NCI-H1930 (cell line): ENCODE data around the gene LAMB2.

Experiments
- DNase-seq, 2 experiments: peaks; one replicate each; lab custom pipeline; 2025; lab: John Stamatoyannopoulos, UW

The LAMB2 gene

DNA sequence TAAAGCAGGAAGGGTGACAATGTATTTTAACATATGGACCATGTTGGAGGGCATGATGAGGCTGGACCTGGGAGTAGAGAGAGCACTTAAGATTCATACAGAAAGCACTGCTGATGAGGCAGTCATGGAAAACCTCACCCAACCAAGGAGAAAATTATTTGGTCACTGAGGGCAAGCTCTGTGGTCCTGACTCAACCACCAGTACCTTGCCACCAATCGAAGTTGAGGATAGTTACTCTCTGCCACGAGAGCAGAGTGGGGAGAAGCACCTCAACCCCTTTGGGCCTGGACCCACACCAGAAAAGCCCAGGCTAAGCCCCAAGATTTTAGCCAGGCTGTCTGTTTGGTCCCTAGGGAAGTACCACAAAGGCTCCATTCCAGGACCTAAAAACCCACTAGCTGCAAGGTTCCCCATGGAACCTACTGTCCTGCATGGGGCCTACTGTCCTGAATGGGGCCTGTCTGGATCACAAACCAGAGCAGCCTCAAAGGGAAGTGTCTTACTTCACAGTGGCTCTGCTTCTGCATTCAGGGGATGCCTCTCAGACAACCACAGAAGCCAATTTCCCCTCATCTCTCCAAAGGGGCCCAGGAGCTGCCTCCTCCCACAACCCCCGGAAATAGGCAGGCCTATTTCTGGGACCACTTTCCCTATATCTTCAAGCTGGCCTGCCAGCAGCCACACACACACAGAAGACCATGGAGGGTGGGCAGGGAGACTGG lies 29.1 kb upstream of the LAMB2 start:
- DNase-seq = no peak

DNA sequence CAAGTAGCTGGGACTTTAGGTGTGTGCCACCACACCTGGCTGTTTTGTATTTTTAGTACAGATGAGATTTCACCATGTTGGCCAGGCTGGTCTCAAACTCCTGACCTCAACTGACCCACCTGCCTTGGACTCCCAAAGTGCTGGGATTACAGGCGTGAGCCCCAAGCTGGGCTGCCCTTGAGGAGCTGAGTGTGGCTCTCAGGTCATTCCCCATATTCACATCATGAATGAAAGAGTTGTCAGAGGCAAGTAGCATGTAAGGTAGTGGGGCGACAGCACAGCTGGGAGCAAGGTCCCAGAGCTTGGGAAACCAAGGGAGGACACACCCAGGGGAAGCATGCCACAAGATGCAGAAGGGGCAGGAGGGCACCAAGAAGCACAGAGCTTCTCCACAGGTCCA lies 28.3 kb upstream of the LAMB2 start:
- DNase-seq = no peak

DNA sequence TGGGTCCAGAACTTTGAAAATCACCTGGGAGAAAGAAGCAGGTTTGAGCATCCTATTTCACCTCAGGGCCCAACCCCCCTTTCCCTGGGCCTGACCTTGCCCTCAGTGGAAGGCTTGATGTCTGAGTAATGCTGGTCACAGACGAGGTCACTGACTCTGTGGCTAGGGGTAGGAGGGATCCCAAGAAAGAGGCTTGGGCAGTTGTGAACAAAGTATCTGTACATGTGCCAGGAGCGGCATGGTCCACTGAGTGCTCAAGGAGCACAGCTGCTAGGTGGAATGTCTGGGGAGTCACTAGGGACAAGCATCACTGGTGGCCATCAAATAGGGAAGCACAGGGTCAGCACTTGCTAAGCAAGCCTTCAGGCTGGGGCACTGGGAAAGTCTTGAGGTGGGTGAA lies 25.9 kb upstream of the LAMB2 start:
- DNase-seq = no peak

DNA sequence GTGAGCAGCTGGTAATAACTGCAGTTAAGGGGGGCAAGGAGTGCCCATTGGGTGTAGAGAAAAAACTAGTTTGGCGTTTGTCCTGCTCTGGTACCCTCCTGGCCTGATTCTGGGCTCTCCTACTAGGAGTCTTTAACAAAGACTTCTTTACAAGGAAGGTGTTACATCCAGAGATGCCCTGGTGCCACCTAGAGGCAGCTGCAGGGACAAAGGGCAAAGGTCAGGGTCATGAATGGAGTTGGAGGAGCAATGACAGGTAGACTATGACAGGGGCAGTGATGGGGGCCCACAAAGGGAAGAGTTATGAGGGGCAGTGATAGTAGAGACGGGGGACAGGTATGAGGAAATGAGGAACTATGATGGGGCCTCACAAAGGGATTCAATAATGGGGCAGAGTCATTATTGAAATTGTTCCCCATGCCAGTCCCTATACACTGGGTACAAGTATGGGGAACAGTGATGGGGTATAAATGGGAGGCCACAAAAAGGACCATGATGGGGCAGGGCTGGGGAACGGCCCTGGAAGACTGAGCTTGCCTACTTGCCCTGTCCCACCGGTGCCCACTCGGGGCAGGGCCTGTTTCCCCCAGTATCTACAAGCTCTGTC lies 25.4 kb upstream of the LAMB2 start:
- no peak for DNase-seq

DNA sequence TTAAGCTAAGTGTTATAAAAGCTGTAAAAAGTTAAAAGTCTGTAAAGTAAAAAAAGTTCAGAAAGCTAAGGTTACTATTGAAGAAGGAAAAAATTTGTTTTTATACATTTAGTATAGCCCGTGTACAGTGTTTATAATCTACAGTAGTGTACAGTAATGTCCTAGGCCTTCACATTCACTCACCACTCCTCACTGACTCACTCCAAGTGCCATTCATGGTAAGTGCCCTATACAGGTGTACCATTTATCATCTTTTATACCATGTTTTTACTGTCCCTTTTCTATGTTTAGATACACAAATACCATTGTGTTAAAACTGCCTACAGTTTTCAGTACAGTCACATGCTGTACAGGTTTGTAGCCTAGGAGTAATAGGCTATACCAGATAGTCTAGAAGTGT lies 24.4 kb upstream of the LAMB2 start:
- no peak for DNase-seq

DNA sequence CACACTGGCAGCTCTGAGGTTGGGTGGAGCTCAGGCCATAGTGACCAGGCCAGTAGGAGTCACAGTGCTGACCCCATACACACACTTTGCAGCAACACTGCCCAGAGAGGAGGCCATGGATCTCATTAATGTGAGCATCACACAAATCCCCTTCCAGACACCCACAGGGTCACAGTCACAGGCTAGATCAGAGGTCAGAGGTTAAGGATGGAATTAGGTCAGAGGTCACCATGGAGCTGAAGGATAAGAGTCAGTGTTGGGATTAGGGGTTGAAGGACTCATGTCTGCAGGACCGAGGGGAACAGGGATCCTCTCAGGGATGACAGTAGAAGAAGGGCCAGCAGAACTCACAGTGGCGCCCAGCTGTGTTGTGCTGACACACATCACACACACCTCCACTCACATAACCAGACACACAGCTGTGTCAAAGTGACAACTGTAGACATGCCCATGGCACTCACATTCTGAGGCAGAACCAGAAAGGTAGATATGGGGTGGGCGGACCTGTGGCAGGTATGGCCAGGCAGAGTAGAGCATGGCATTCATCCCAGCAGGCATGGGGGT lies 20.6 kb upstream of the LAMB2 start:
- no peak for DNase-seq

DNA sequence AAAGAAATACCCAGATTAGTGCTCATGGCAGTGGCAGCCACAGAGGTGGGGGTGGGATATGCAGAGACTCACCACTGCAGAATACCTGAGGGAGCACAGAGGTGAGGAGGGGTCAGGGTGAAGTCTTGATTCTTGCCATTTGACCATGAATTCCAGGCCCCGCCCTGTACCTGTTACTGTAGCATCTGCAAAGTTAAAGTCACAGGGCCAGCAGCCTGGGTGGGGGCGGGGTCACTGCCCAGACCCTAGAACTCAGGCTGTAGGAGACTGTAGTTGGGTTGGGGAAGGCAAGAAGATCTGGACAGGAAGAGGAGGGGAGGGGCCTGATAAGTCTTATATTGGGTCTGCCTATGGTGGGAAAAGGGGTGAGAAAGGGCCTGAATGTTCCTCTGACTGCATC lies 18.8 kb upstream of the LAMB2 start:
- no peak for DNase-seq

DNA sequence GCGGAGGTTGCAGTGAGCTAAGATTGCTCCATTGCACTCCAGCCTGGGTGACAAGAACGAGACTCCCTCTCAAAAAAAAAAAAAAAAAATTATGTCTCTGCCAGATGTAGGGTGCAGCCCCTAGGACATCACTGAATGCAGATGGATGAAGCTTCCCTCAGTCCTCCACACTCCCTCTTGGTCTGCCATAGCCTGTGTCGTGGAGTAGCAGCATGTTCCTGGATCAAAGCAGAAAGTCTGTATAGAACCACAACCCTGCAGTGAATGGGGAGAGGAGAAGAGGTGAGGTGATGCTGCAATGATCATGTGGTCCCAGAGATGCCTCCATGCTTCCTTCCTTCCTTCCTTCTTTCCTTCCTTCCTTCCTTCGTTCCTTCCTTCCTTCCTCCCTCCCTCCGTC lies 15.3 kb upstream of the LAMB2 start:
- no peak for DNase-seq

DNA sequence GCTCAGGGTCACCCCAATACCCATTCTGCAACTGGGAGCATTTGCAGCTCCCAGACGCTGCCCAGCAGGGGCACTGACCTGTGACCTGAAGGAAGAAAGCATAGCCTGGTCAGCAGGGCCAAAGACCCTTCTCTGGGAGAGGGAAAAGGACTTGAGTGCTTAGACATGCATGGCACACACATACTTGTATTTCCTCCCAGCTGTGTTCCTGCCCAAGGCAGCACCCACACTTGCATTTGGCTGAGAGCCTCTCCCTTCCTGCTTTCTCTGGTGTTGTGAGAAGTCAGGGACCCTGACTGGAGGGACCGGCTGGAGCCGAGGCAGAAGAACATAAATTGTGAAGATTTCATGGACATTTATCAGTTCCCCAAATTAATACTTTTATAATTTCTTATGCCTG lies 7.2 kb upstream of the LAMB2 start:
- no peak for DNase-seq

DNA sequence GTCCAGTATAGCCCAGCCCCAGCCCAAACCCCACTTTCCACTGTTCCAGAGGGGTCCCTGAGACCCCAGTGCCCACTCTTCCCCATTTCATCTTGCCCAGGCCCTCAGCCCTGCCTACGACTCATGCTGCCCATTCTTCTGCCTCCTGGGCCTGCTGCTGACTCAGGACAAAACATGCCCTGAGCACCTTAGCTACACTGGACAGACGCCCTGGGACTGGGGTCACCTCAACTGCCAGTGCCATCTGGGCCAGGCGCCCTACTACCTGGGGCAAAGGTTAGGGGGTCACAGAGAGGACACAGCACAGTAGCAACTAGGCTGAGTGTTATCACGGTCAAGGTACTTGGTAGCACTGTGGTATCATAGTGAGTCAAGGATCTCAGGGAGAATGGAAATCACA lies 2.6 kb upstream of the LAMB2 start:
- DNase-seq = no peak

DNA sequence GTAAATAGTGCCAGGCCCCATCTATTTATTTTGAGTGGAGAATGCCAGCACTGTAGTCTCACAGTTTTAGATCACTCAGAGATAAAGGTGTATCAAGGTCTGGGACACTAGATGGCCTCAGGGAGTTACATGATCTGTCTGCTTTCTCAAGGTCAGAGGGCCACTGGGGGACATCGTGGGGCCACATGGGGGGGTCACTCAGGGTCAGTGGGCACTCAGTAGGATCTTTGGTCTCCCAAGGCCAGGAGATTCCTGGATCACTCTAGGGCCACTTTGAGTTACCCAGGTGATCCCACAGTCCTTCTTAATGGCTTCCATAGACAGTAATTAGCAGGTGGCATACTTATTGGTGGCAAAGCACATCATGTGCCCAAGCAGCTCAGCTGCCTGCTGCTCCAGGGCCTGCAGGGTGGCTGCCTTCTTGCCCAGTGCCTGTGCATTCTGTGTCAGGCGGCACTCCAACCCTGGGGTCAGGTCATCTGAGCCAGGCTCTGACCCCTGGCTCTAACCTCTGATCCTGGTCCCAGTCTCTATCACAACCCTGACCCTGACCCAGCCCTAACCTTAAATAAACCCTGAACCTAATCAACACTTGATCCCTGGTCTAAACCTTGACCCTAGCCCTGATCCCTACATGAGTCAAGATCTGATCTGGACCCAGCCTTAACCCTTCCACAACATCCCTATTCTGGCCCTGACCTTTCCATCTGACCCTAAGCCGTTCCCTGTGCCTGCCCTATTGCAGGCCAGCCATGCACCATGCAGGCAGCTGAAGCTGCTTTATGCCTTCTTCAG lies 1.8 kb upstream of the LAMB2 start:
- no peak for DNase-seq

DNA sequence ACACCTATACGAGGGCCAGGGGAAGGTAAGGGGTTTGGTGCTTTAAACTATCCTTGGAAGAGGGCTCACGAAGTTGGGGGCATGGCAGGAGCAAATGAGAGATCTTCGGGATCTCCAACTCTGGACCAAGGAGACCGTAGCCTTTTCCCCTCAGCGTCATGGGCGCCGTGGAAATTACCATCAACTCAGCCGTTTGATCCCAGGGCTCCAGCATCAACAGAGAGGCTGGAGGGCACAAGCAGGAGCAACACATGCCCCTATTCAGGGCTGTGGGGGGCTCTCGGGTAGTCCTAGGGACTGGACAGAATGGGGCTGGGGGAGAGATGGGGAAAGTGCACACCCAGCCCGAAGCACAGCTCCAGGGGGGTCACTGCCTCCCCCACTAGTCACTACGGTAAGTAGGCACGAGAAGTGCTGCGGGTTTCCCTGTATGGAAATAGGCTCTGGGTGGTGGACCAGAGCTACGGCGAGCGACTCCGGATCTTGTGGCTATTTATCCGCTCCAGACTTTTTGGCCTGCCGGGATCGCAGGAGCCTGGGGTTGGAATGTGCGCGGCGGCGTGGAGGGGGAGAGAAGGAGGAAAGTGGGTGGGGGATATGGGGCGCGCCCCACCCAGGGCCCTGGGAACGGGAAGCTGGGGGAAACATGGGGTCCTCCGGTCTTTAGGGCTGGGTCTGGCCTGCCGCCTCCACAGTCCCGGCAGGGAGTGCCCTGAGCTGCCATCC lies 539 bp upstream of the LAMB2 start:
- peak; percentile 30 to 46 for DNase-seq

DNA sequence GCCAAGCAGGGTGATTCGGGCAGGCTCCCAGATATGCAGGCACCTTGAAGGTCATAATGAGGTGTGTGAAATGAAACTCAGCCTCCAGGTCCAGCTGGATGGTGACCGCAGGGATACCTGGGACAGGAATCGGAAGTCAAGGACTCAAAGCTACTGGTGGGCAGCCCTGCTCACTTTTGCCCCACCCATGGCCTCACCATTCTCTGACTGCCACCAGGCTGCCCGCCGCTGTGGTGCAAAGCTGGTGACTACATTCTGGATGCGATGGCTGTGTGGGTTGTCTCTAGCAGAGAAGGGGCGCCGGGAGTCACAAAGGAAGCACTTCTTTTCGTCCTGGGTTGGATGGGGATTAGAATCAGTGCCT lies 795 bp downstream of the LAMB2 start:
- no peak for DNase-seq

DNA sequence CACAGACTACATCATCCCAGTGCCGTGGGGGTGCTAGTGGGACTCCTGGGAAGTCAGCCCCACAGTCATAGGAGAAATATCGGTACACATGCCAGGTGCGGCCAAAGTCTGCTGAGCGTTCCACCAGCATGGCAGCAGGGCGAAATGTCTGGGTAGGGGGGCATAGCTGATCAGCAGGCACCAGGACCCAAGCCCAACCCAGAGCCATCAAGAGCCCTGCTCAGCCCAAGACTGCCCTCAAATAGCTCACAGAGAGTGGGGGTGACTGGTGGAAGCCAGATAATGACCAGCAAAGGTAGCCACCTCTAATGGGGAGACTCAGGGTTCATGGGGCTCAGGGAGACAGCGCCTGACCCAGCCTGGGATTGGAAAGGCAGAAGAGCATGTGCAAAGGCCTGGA lies 1.3 kb downstream of the LAMB2 start:
- DNase-seq = no peak

DNA sequence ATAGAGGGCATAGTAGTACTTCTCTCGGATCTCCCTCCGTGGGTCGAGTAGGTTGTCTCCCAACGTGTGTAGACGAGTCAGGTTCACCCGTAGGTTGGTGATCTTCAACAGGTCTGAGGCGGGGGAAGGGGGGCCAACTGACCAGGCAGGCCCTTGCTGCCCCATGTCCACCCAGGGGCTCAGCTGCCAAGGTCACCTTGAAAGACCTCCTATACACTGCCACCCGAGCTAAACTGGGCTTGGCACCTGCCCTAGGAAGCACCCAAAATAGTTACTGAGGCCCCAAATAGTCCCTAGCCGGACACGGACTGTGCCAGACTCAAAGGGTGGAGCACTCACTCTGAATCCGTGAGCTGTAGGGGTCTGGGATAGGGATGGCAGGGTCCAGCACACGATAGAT lies 1.8 kb downstream of the LAMB2 start:
- DNase-seq = no peak

DNA sequence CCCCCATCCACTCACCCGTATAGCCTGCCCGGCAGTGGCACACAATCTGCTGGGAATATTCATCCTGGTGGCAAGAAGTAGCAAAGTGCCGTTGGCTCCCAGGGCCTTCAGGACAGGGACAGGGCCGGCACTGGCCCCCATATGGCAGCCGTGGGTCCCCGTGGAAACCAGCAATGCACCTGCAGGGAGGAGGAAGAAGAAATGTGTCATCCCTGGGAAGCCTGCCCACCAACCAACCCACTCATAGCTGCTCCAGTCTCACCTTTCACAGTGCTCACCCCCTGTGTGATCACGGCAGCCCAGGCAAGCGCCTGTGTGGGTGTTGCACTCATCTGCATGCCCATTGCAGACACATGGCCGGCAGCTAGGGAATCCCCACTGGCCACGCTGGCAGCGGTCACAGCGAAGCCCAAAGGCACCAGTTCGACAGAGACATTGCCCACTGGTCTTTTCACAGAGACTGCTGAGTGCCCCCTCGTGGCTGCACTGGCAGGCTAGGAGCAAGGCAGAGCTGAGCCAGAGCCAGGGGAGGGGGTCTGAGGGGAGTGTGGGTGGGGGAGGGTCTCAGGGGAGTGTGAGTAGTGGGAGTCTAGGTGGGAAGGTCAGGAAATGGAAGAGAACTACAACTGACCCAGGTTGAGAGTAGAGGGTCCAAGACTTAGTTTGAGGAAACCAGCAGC lies 7.7 kb downstream of the LAMB2 start:
- DNase-seq = no peak

DNA sequence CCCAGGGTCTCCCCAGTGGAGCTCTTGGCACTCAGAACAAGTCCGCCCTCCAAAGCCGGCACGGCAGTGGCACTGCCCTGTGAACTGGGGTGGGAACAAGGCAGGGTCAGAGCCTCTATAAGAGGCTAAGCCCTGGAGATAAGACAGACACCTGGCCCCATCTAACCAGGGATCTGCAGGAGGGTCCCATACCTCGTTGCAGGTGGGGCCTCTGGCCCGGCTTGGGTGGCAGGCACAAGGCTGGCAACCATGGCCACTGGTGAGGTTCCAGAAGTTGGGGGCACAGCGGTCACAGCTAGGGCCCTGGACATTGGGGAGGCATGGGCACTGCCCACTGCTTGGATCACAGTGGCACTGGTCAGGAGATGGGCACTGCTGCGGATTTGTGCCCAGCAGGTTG lies 8.6 kb downstream of the LAMB2 start:
- no peak for DNase-seq

DNA sequence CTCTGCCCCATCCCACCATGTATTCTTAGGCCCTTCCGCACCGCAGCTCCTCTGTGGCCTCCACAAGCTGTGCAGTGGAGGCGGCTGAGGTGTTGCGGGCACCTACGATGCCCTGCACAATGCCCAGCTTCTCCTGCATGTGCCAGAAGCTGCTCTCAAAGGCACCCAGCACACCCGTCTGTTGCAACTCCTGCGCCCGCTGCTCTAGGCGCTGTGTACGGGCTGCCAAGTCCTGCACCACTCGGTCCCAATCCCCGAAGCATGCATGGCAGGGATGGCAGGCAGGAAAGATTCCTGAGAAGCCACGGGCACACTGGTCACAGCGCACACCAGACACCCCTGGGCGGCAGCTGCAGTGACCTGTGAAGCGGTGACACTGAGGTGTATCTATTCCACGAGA lies 9.2 kb downstream of the LAMB2 start:
- DNase-seq = no peak

DNA sequence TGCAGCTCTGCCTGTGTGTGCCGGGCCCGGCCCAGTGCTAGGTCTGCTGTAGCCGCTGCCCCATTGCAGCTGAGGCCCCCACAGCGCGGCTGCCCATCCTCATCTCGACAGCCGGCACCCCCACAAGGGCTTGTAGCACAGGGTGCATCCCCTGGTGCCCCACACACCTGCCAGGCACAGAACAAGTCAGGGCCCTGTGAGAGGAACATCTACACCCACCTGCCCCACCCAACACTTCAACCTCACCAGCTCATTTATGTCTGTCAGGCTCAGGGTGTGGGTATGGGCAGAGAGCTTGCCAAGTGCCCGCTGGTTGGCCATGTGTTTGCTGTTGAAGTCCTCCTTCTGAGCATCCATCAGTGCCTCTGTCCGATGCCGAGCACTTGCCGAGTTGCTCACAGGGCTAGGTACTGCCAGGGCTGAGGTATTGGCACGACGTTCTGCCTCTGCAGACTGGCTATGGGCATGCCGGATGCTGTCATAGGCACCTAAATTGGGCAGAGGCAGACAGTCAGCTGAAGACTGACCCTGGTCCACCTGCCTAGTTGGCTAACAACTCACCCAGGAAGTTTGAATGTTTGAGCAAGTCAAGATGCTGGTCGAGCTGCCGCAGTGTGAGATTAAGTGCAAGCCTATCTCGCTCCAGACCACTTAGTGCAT lies 9.8 kb downstream of the LAMB2 start:
- DNase-seq = no peak

DNA sequence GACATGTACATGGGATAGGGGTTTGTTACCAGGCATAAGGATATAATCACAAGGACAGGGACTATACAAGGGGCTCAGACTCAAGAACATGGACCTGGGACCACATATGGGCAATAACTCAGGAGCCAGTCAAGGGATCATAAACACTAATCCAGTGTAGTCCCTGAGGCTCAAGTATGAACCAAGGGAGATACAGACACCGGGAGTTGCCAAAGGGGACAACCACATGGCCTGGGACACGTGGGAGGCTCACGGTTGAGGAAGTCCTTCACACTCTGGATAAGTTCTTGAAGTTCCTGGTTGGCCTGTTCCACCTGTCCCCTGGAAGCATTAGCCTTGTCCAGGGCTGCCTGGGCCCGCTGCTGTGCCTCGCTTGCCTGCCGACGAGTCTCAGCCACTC lies 10.4 kb downstream of the LAMB2 start:
- no peak for DNase-seq

DNA sequence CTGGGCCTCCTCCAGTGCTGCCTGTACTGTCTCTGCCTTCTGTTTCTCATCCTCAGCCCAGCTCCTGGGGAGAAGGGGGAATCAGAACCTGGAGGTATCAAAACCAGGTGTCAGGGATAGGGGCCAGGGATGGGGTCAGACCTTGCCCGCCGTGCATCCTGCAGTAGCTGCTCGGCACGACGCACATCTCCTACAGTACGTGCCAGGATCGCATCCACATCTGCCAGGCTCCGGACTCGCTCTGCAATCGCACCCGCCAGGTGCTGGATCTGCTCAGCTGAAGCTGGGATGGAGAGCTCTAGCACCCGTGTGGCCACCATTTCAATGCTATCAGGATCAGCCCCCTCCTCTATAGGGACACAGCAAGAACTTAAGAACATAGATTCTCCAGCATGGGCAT lies 10.8 kb downstream of the LAMB2 start:
- DNase-seq = no peak
